Mucosa of rectum (tissue), 2 donors: ENCODE data around the gene SLC6A7.
A peak's percentile ranks its signal among the peaks of the same experiment; 100 is the strongest.

Experiments used
- H3K27ac ChIP-seq, 2 donors: one replicate each; pipeline ENCODE4 v1.7.0; 2013; ENCODE audit warnings: inconsistent platforms in 2 of 2, low read depth in 2 of 2, low read length in 2 of 2
- H3K27me3 ChIP-seq, 2 donors: one replicate each; pipeline ENCODE4 v1.7.0; 2013; ENCODE audit warnings: low read length in 2 of 2; ENCODE audit not compliant: control insufficient read depth in 2 of 2, insufficient read depth in 2 of 2
- H3K36me3 ChIP-seq, 2 donors: one replicate each; pipeline ENCODE4 v1.7.0; 2013; ENCODE audit warnings: low read length in 2 of 2; ENCODE audit not compliant: control insufficient read depth in 2 of 2, insufficient read depth in 2 of 2
- H3K4me1 ChIP-seq, 2 donors: one replicate each; pipeline ENCODE4 v1.7.0; 2013; ENCODE audit warnings: low read length in 2 of 2, mild to moderate bottlenecking in 1 of 2; ENCODE audit not compliant: control insufficient read depth in 2 of 2, insufficient read depth in 2 of 2
- H3K4me3 ChIP-seq, 2 donors: one replicate each; pipeline ENCODE4 v1.7.0; 2013; ENCODE audit warnings: low read length in 2 of 2
- H3K9ac ChIP-seq, 2 donors: one replicate each; pipeline ENCODE4 v1.7.0; 2013; ENCODE audit warnings: low read length in 2 of 2, low read depth in 1 of 2, mild to moderate bottlenecking in 1 of 2
- H3K9me3 ChIP-seq, 2 donors: one replicate each; pipeline ENCODE4 v1.7.0; 2013; ENCODE audit warnings: low read length in 2 of 2; ENCODE audit not compliant: control insufficient read depth in 2 of 2
- donor health status: healthy.
- donor health status: Normal muscosa, but diverticular disease.

Gene SLC6A7

GRCh38 chr5:150172556-150172955, 17.3 kb upstream of the SLC6A7 start:
- no peaks in the 10 kb centered on the region for H3K9me3 ChIP-seq
- H3K27me3 ChIP-seq, result peaks cover 0 to under 1% of the 10 kb centered on the region in 2 donors
- H3K36me3 ChIP-seq, result peaks cover 28 to 40% of the 10 kb centered on the region in 2 donors
- H3K27ac ChIP-seq, result peak overlapping the region in 1 of 2 donors; percentile 69
- H3K4me3 ChIP-seq, result peak overlapping the region in 1 of 2 donors; percentile 13
- peaks cover 57 to 73% of the 10 kb centered on the region in 2 donors for H3K4me1 ChIP-seq
- H3K9ac ChIP-seq, result peak overlapping the region in 1 of 2 donors; percentile 50

GRCh38 chr5:150173161-150173560, 16.7 kb upstream of the SLC6A7 start:
- Histone ChIP-seq H3K9ac (no peak overlapping the region), H3K4me3 (peak overlapping the region in 1 of 2 donors; percentile 13), H3K9me3 (no peaks in the 10 kb centered on the region), H3K36me3 (peaks cover 28 to 40% of the 10 kb centered on the region in 2 donors), H3K4me1 (peaks cover 62 to 79% of the 10 kb centered on the region in 2 donors), H3K27me3 (no peaks in the 10 kb centered on the region), H3K27ac (peak overlapping the region; percentile 18 to 69)

GRCh38 chr5:150174285-150174684, 15.6 kb upstream of the SLC6A7 start:
- H3K4me3 ChIP-seq, result no peak overlapping the region
- H3K27ac ChIP-seq, result peak overlapping the region; percentile 52 to 69
- peaks cover 66 to 84% of the 10 kb centered on the region in 2 donors for H3K4me1 ChIP-seq
- no peaks in the 10 kb centered on the region for H3K9me3 ChIP-seq
- H3K9ac ChIP-seq, result peak overlapping the region in 1 of 2 donors; percentile 18
- peaks cover 27 to 45% of the 10 kb centered on the region in 2 donors for H3K36me3 ChIP-seq
- H3K27me3 ChIP-seq, result no peaks in the 10 kb centered on the region

- Histone ChIP-seq H3K27me3 (no peaks in the 10 kb centered on the region), H3K9ac (no peak overlapping the region), H3K27ac (peak overlapping the region; percentile 43 to 95), H3K36me3 (peaks cover 21 to 37% of the 10 kb centered on the region in 2 donors), H3K4me1 (peaks cover 66 to 85% of the 10 kb centered on the region in 2 donors), H3K9me3 (no peaks in the 10 kb centered on the region), H3K4me3 (no peak overlapping the region)
These were observed 14.8 kb upstream of the SLC6A7 start for GRCh38 chr5:150175076-150175475.

GRCh38 chr5:150175536-150175935, 14.3 kb upstream of the SLC6A7 start:
- H3K4me1 ChIP-seq, result peaks cover 67 to 85% of the 10 kb centered on the region in 2 donors
- no peaks in the 10 kb centered on the region for H3K27me3 ChIP-seq
- no peak overlapping the region for H3K4me3 ChIP-seq
- no peaks in the 10 kb centered on the region for H3K9me3 ChIP-seq
- peaks cover 17 to 36% of the 10 kb centered on the region in 2 donors for H3K36me3 ChIP-seq
- peak overlapping the region; percentile 43 to 95 for H3K27ac ChIP-seq
- H3K9ac ChIP-seq, result no peak overlapping the region

GRCh38 chr5:150176745-150177477, 13.0 kb upstream of the SLC6A7 start:
- Histone ChIP-seq H3K4me3 (no peak overlapping the region), H3K27me3 (no peaks in the 10 kb centered on the region), H3K9ac (peak overlapping the region in 1 of 2 donors; percentile 3), H3K27ac (peak overlapping the region; percentile 95 to 98), H3K36me3 (peaks cover 17 to 25% of the 10 kb centered on the region in 2 donors), H3K9me3 (no peaks in the 10 kb centered on the region), H3K4me1 (peaks cover 80 to 94% of the 10 kb centered on the region in 2 donors)

GRCh38 chr5:150177721-150178120, 12.1 kb upstream of the SLC6A7 start:
- H3K9me3 ChIP-seq, result no peaks in the 10 kb centered on the region
- no peak overlapping the region for H3K4me3 ChIP-seq
- peak overlapping the region; percentile 95 to 98 for H3K27ac ChIP-seq
- peaks cover 17 to 23% of the 10 kb centered on the region in 2 donors for H3K36me3 ChIP-seq
- H3K4me1 ChIP-seq, result peaks cover 85 to 96% of the 10 kb centered on the region in 2 donors
- no peaks in the 10 kb centered on the region for H3K27me3 ChIP-seq
- H3K9ac ChIP-seq, result peak overlapping the region; percentile 2 to 21

- Histone ChIP-seq H3K27ac (peak overlapping the region; percentile 95 to 98), H3K4me3 (no peak overlapping the region), H3K9me3 (no peaks in the 10 kb centered on the region), H3K9ac (peak overlapping the region; percentile 14 to 21), H3K36me3 (peaks cover 14 to 26% of the 10 kb centered on the region in 2 donors), H3K27me3 (no peaks in the 10 kb centered on the region), H3K4me1 (peaks cover 85 to 96% of the 10 kb centered on the region in 2 donors)
These were observed 11.6 kb upstream of the SLC6A7 start for GRCh38 chr5:150178262-150178661.

- Histone ChIP-seq H3K36me3 (peaks cover 13 to 27% of the 10 kb centered on the region in 2 donors), H3K4me1 (peaks cover 84 to 96% of the 10 kb centered on the region in 2 donors), H3K27me3 (no peaks in the 10 kb centered on the region), H3K27ac (peak overlapping the region; percentile 95 to 98), H3K4me3 (peak overlapping the region in 1 of 2 donors; percentile 33), H3K9me3 (no peaks in the 10 kb centered on the region), H3K9ac (peak overlapping the region; percentile 47 to 77)
These were observed 10.7 kb upstream of the SLC6A7 start for GRCh38 chr5:150179019-150179620.
